HEK293T (cell line): ENCODE results near the gene C10orf67.

Experiments used
- CTCF ChIA-PET: fragments of 350-600 bp; formaldehyde crosslinking; extraction: SDS; loops from one replicate; lab custom pipeline; 2021; ENCODE audit warnings: antibody characterized with exemption, inconsistent platforms; lab: Yijun Ruan, JAX
- POLR2A ChIA-PET: fragments of 350-600 bp; formaldehyde crosslinking; extraction: SDS; loops from one replicate; lab custom pipeline; 2020; ENCODE audit warnings: antibody characterized with exemption, inconsistent platforms; lab: Yijun Ruan, JAX
- DNase-seq: peaks from one replicate; pipeline ENCODE4 v3.0.0; 2012; ENCODE audit warnings: mixed read lengths; ENCODE audit errors: extremely low spot score
- ARNT ChIP-seq: fragments of 450-650 bp; IDR thresholded peaks from 2 replicates; pipeline ENCODE4 v1.6.1; 2017; ENCODE audit warnings: mild to moderate bottlenecking
- BHLHE40 ChIP-seq: fragments of 450-650 bp; IDR thresholded peaks from 2 replicates; pipeline ENCODE4 v1.6.1; 2016; ENCODE audit warnings: mild to moderate bottlenecking, moderate library complexity, borderline replicate concordance
- CTBP1 ChIP-seq: fragments of 450-650 bp; IDR thresholded peaks from 2 replicates; pipeline ENCODE4 v1.6.1; 2016; ENCODE audit warnings: borderline replicate concordance
- ELF4 ChIP-seq: fragments of 450-650 bp; IDR thresholded peaks from 2 replicates; pipeline ENCODE4 v1.6.1; 2017; ENCODE audit warnings: antibody characterized with exemption
- FOXA1 ChIP-seq: fragments of 450-650 bp; IDR thresholded peaks from 2 replicates; pipeline ENCODE4 v1.6.1; 2016; ENCODE audit warnings: mild to moderate bottlenecking
- FOXK2 ChIP-seq: fragments of 450-650 bp; IDR thresholded peaks from 2 replicates; pipeline ENCODE4 v1.6.1; 2016; ENCODE audit warnings: mild to moderate bottlenecking
- FOXM1 ChIP-seq: fragments of 450-650 bp; IDR thresholded peaks from 2 replicates; pipeline ENCODE4 v1.6.1; 2017; ENCODE audit warnings: mild to moderate bottlenecking, borderline replicate concordance
- HDGF ChIP-seq: fragments of 450-650 bp; IDR thresholded peaks from 2 replicates; pipeline ENCODE4 v1.6.1; 2017; ENCODE audit warnings: antibody characterized with exemption, borderline replicate concordance
- L3MBTL2 ChIP-seq: fragments of 450-650 bp; conservative IDR thresholded peaks from 2 replicates; pipeline ENCODE4 v1.6.1; 2016; ENCODE audit warnings: mild to moderate bottlenecking
- LEF1 ChIP-seq: fragments of 450-650 bp; IDR thresholded peaks from 2 replicates; pipeline ENCODE4 v1.6.1; 2017; ENCODE audit warnings: mild to moderate bottlenecking, borderline replicate concordance
- NFRKB ChIP-seq: fragments of 450-650 bp; IDR thresholded peaks from 2 replicates; pipeline ENCODE4 v1.6.1; 2016; ENCODE audit warnings: mild to moderate bottlenecking, moderate library complexity
- PKNOX1 ChIP-seq: fragments of 450-650 bp; IDR thresholded peaks from 2 replicates; pipeline ENCODE4 v1.6.1; 2016
- SP1 ChIP-seq: fragments of 450-650 bp; IDR thresholded peaks from 2 replicates; pipeline ENCODE4 v1.6.1; 2017
- SUZ12 ChIP-seq: fragments of 450-650 bp; IDR thresholded peaks from 2 replicates; pipeline ENCODE4 v1.6.1; 2016; ENCODE audit warnings: mild to moderate bottlenecking
- TARDBP ChIP-seq: fragments of 450-650 bp; IDR thresholded peaks from 2 replicates; pipeline ENCODE4 v1.6.1; 2016
- ZNF384 ChIP-seq: fragments of 450-650 bp; IDR thresholded peaks from 2 replicates; pipeline ENCODE4 v1.6.1; 2016

Gene C10orf67

GRCh38 chr10:23362069-23362830, 17.7 kb upstream of the C10orf67 start:
- TF ChIP-seq LEF1 (no peak), L3MBTL2 (no peak), FOXA1 (no peak), ELF4 (no peak), SP1 (no peak), TARDBP (no peak), PKNOX1 (no peak), ZNF384 (no peak), BHLHE40 (no peak), CTBP1 (no peak)
- CTCF ChIA-PET, result no interaction called here
- POLR2A ChIA-PET, result no interaction called here
- DNase-seq, result no peak

GRCh38 chr10:23361665-23362064, 17.1 kb upstream of the C10orf67 start:
- POLR2A ChIA-PET, result no interaction called here
- TF ChIP-seq L3MBTL2 (no peak), CTBP1 (no peak), FOXM1 (no peak), LEF1 (no peak), BHLHE40 (no peak), NFRKB (no peak), ARNT (no peak), FOXK2 (no peak), FOXA1 (no peak), TARDBP (no peak), ZNF384 (no peak), PKNOX1 (no peak), HDGF (no peak), SP1 (no peak), ELF4 (no peak), SUZ12 (no peak)
- CTCF ChIA-PET, result no interaction called here
- DNase-seq, result no peak

GRCh38 chr10:23359692-23360380, 15.2 kb upstream of the C10orf67 start:
- ChIA-PET CTCF (interaction anchor here (1.2 to 2.1 kb wide), 2 partner anchors 15 to 45 kb away, joined by 3 to 6 read pairs; partner anchors contain the start of gene C10orf67), POLR2A (interaction anchor here (0.6 kb wide), 1 partner anchor 18 kb away, joined by 3 read pairs; no protein-coding TSS in a partner anchor)
- TF ChIP-seq ZNF384, result no peak
- TF ChIP-seq TARDBP, result no peak
- no peak for TF ChIP-seq SP1
- TF ChIP-seq ELF4, result no peak
- no peak for TF ChIP-seq ARNT
- TF ChIP-seq NFRKB, result no peak
- TF ChIP-seq CTBP1, result no peak
- TF ChIP-seq FOXK2, result no peak
- no peak for TF ChIP-seq BHLHE40
- TF ChIP-seq FOXM1, result no peak
- no peak for TF ChIP-seq PKNOX1
- no peak for TF ChIP-seq LEF1
- no peak for TF ChIP-seq SUZ12
- TF ChIP-seq L3MBTL2, result no peak
- no peak for TF ChIP-seq HDGF
- no peak for TF ChIP-seq FOXA1
- DNase-seq, result no peak

- TF ChIP-seq TARDBP, result no peak
- TF ChIP-seq BHLHE40, result no peak
- no peak for TF ChIP-seq ELF4
- TF ChIP-seq FOXK2, result no peak
- no peak for TF ChIP-seq FOXM1
- TF ChIP-seq NFRKB, result no peak
- no peak for DNase-seq
- ChIA-PET CTCF (interaction anchor here (0.6 to 2.1 kb wide), 5 partner anchors 9 to 62 kb away, joined by 3 to 9 read pairs (median 6); partner anchors contain the start of gene C10orf67), POLR2A (no interaction called here)
Measured at GRCh38 chr10:23358357-23358756, 13.8 kb upstream of the C10orf67 start.

- ChIA-PET POLR2A (no interaction called here), CTCF (no interaction called here)
- no peak for DNase-seq
- TF ChIP-seq HDGF (no peak), FOXM1 (no peak), ELF4 (no peak), TARDBP (no peak), LEF1 (no peak), ZNF384 (no peak), SP1 (no peak), FOXA1 (no peak), FOXK2 (no peak), PKNOX1 (no peak), L3MBTL2 (no peak), NFRKB (no peak), CTBP1 (no peak), SUZ12 (no peak), ARNT (no peak), BHLHE40 (no peak)
Measured at GRCh38 chr10:23354630-23355279, 10.2 kb upstream of the C10orf67 start.
